Fibroblast of peridontal ligament (primary cell): ENCODE results near the gene EGLN3.

Experiments
- DNase-seq: peaks from one replicate; pipeline ENCODE4 v3.0.0-alpha.2; 2010; ENCODE audit errors: extremely low read depth

Gene EGLN3

GRCh38 chr14:33962016-33962415 is 11.1 kb upstream of the EGLN3 start:
- DNase-seq, result no peak

- DNase-seq, result no peak
Observed at GRCh38 chr14:33959692-33960151, 8.8 kb upstream of the EGLN3 start.

DNA sequence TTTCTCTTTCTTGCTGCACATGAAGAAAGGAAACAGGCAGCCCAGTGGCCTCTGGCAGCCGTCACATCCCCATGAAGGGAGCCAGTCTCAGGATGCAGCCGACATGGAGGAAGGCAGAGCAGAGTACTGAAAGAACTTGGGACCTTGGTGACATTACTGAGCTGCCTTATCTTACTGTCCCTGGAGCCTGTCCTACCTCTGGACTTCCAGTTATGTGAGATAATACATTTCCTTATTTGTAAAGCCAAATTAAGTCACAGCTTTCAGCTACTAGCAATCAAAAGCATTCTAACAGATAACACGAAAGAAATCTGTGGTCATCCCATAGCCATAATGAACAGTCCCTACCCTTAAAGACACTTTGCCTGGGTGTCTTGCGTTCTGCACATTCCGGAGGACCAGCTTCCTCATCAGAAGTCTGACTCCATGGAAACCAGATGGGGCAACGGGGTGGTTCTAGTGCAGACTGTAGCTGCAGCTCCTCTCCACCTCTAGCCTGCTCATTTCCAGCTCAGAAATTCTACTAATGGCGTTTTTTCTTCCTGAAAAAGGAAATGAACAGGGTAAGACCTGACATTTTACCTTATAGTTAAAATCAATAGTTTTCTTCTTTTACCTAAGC is 7.8 kb upstream of the EGLN3 start:
- no peak for DNase-seq

GRCh38 chr14:33957993-33958392 is 7.1 kb upstream of the EGLN3 start:
- DNase-seq, result no peak

- no peak for DNase-seq
Observed at GRCh38 chr14:33957299-33957698, 6.4 kb upstream of the EGLN3 start.

DNA sequence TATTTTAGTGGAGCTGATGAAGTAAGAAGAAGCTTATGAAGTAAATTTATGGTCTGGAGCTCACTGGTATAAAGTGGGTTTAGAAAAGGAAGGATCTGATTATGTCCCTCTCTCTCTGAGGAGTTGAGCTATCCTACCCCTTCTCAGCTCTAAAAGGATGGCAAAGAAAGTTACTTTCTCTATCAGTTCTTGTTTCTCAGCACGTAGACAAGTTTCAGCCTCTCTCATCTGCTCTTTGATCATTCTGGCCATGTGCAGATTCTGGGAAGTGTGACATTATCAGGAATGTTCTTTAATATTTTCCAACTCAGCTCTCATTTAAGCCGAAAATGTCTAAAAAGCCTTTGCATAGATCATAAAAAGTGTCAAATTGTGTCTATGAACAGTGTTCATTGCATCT is 5.8 kb upstream of the EGLN3 start:
- DNase-seq, result no peak

- no peak for DNase-seq
Observed at GRCh38 chr14:33954016-33954598, 3.2 kb upstream of the EGLN3 start.

- DNase-seq, result no peak
Observed at GRCh38 chr14:33952541-33952940, 1.7 kb upstream of the EGLN3 start.

DNA sequence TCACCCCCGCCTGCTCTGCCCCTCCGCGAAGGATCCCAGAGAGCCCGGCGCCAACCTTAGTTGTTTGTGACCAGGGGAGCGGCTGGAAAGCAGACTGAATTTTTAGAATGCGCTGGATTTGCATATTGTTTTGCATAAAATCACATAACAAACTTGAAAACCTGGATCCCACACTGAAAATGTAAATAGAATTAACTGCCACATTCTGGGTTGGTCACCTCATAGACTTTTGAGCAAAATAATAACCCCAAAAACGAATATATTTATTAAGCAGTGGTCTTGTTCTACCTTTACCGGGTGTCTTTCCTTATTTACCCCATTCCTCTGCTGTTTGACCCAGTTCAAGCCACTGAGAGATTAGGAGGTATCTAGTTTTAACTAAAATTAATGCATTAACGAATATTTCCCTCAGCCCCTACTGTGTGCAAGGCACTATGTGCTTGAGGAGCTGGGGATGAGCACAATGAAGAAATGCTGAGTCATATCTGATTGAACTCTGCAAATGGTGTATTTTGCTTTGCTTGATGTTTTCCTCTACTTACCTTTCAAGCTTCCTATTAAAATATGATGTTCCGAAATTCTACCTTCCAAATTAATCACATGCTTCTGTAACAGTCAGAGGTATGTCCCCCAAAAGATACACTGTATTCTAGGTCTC is 438 bp upstream of the EGLN3 start:
- DNase-seq, result no peak

DNA sequence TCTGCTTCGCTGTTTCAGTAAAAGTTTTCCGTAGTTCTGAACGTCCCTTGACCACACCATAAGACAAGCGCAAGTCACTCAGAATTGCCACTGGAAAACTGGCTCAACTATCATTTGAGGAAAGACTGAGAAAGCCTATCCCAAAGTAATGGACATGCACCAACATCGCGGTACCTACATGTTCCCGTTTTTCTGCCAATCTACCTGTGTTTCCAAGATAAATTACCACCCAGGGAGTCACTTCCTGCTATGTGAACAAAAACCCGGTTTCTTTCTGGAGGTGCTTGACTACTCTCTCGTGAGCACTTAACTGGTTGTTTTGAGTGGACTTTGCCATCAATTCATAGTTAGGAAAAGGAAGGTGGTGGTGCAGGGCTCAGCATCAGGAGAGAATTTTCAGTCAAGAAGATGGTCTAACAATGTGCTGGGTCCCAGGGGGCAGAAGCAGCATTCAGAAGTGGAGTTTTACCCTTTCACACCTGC is 1.4 kb downstream of the EGLN3 start:
- no peak for DNase-seq

DNA sequence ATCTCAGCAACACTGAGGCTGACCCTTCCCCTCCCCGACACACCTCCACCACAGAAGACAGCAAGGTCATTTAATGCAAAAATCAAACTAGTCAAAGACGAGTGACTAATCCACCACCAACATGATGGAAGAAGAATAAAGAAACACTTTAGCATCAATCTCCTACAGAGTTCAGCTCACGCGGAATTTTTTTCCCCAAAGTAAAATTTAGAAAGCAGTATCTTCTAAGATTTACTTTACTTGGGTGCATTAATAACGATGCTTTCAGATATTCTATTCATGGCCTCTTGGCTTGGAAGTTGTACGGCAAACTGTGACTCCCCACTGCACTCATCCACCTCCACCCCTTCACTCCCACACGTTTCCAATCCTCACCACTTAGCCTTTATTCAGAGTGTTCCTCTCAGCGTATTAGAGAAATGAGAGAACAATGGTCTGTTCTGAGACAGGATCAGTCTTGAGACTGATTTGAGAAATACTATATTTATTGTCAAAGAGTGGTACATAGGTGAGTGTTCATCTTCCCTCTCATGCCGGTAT is 1.9 kb downstream of the EGLN3 start:
- no peak for DNase-seq

DNA sequence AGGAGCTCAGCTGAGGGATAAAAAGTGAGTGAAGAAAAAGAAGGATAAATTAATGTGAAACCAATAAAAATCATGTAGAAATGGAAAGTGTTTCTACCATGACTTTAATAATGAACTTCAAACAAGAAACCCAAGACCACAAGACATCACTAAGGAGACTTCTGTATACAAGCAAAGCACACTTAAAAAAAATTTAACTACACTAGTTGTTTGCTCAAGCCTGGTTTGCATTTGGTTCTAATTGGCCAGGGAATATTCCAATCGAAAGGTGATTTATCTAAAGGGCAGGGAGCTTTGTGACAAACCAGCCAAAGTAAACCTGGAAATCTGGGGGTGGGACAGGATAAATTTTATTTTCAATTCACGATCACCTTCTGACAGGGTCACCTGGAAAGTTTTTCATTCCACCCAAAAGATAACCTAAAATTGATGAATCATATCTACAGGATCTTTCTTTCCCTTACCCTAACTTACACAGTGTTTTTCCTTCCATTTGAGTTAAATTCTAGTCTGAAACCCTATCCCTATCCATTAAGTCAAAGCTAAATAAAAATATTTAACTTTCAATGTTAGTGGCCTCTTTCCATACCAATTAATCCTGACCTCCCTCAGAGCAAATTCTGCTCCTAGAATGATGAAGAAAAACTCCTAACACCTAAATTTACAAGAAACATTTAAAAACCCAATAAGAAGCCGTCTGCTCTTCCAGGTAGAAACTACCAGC is 2.6 kb downstream of the EGLN3 start:
- no peak for DNase-seq

GRCh38 chr14:33946679-33947476 is 4.0 kb downstream of the EGLN3 start:
- no peak for DNase-seq

GRCh38 chr14:33945210-33946088 is 5.4 kb downstream of the EGLN3 start:
- no peak for DNase-seq

DNA sequence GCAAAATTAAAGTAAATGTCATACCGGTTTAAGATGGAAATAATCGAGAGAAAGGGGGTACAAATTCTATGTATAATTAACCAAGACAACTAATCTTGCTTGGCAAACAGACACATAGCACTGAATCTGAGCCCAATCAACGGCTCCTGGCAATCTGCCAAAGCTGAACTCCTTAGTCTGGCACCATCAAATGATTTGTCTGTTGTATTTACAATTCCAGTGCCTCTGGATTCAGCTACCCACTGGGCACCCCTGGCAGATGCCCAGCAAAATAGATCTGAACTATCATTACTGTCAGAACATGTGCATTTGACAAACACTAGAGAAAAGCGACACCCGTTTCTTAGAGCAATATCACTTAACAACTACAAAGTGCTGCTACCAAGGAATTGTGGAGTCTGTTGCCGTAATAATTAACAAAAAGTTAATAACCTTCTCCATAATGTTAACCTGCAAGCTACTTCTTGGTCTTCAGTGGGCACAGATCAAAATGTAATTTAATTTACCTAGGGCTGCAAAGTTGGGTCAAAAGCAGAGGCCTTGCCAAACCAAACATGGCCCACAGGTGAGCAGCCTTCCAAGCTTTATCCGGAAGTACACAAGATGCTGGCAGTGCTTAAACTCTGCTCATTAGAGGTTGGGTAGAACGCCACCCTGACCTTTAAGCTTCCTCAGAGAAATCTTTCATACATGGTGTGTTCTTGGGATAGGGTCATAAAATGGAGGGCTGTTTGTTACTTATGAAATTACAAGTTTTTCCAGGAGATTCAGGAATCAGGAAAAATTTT is 7.6 kb downstream of the EGLN3 start:
- no peak for DNase-seq

GRCh38 chr14:33941718-33942117 is 9.2 kb downstream of the EGLN3 start:
- no peak for DNase-seq

DNA sequence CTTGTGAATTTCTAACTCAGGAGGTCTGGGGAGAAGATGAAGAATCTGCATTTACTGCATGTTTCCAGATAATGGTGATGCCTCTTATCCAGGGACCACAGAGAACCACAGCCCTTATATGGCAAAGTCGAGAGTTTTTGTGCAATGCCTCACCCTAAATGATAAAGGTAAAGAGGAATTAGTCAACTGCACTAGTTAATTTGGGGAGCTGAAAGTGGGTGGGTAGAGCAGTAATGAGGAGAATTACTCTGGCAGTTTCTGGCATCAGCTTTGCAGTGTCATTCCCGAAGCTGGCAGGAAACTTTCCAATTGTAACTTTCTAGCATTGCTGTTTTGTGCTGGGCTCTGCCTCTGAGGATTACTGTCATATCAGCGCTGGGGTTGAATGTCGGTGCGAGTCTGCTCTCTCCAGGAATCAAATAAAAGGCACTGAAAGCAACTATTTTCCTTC is 10.3 kb downstream of the EGLN3 start:
- DNase-seq, result no peak

GRCh38 chr14:33938131-33938949 is 12.5 kb downstream of the EGLN3 start:
- DNase-seq, result no peak

DNA sequence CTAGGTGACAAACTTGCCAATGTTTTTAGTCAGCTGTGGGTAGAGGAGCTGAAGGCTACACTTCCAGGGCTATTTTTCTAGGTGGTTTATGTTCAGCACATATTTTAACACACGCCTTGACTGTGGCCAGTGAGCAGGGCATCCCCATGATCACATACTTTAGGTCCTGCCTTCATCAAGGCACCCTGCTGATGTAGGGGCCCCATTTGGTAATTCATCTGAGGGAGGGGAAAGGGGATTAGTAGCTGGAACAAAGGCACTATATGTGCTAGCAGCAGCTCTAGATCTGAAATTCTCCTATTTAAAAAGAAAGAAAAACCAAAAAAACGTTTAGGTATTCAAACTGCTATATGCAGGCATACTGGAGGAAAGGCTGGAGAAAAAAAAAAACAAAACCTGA is 14.5 kb downstream of the EGLN3 start:
- no peak for DNase-seq
